Activated CD4-positive, alpha-beta T cell treated with anti-CD3 and anti-CD28 coated beads, Interleukin-10, Interleukin-2, amounts not matched to agents 100 ng/mL and 50 ng/mL, durations not matched to agents 16 hours and 8 hours (primary cell): ENCODE measurements around the gene SMARCAL1.
"Not testable (repeated sequence)": the region's sequence is repeated elsewhere in the genome, so short reads cannot be mapped to it uniquely, and the experiment has no call there.

ENCODE experiments used
- DNase-seq: peaks from one replicate; pipeline ENCODE4 v3.0.0-alpha.2; 2020

SMARCAL1 gene

DNA sequence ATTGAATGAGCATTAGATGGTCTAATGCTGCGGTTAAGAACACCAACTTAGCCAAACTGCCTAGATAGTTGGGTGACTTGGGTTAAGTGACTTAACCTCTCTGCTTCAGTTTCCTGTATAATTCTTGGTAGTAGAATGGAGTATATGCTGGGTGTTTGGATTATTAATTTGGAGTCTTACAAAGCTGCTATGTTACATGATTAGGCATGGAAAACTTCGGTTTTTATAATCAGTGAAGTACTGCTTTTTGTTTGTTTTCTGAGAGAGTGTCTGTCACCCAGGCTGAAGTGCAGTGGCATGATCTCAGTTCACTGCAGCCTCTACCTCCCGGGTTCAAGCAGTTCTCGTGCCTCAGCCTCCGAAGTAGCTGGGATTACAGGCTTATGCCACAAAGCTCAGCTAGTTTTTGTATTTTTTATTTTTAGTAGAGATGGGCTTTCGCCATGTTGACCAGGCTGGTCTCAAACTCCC is 90.9 kb downstream of the SMARCAL1 start:
- DNase-seq: no peak

DNA sequence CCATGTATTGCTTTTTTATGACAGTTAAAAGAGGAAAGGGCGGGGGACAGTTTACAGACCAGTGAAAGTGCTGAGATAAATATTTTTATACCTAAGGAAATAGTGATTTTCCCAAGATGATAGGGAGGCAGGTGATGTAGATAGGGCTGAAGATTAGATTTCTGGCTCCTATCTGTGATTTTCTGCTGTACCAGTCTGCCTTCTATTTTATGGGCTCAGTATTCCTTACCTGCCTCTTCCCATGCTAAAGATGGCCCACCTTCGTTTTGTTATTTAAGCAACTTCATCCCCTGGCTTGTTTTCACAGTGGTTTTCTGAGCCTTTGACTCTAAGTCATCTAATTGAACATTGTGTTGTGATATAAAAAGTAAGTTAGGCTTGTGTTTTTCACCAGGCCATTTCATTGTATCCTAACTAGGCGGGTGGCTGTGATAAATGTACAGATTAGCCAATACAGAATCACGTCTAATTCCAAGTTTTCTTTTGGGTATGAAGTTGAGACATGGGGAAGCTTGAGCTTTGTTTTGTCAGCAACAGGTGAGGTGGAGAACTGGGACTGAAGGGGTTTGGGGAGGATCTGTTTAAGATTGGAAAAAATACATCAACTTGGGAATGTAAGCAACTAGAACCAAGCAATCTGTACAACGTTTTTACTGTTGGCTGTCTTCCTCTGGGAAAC is 91.6 kb downstream of the SMARCAL1 start:
- no peak for DNase-seq

DNA sequence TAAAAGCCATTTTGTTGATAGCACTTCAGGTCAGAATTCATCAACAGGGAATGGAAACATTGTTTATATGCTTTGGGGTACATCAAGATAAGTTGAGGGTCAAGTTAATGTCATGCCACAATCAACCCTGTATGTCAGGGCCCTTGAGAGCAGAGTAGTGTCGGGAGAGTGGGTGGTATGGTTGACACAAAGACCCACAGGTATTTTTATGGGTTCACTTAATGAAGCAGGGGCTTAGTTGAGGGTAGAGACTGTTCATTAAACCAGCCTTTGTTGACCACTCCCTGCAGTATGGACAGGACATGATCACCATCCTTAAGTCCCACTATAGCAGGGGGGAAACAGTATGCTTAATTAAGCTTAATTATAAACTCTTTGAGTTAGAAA is 92.1 kb downstream of the SMARCAL1 start:
- DNase-seq: no peak

- DNase-seq: no peak
These were observed 93.1 kb downstream of the SMARCAL1 start for GRCh38 chr2:216505133-216506106.

DNA sequence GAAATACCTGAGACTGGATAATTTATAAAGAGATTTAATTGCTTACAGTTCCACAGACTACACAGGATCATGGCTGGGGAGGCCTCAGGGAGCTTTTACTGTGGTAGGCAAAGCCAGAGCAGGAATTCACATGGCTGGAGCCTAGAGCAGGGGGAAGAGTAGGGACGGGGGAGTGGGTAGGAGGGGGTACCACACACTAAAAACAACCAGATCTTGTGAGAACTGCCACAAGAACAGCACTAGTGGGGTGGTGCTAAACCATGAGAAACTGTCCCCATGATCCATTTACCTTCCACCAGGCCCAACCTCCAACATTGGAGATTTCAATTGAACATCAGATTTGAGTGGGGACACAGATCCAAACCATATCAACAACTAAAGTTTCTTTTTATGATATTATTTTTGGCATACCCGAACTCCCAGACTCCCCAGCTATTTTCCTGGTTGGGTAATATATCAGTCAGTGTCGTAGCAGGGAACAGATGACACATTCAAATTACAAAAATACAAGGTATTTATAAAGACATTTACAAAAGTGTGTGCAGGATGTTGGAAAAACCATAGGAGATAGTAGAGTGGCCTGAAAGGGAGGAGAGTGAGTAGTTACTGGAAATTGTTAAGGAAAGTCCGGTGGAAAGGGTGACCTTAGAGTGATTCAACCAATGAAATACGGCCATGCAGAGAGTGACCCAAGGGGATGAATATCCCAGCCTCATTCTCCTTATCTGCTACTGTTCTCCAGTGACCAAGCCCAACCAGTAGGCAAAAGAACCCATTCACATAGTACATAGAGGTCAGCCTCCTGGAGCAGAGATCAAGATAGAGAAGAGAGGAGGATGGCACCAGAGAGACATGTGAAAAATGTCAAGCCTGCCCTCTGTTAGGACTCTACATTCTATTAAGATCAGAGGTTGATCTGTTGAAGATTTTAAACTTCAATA is 95.2 kb downstream of the SMARCAL1 start:
- DNase-seq: no peak

GRCh38 chr2:216508229-216508628 is 95.9 kb downstream of the SMARCAL1 start:
- no peak for DNase-seq

DNA sequence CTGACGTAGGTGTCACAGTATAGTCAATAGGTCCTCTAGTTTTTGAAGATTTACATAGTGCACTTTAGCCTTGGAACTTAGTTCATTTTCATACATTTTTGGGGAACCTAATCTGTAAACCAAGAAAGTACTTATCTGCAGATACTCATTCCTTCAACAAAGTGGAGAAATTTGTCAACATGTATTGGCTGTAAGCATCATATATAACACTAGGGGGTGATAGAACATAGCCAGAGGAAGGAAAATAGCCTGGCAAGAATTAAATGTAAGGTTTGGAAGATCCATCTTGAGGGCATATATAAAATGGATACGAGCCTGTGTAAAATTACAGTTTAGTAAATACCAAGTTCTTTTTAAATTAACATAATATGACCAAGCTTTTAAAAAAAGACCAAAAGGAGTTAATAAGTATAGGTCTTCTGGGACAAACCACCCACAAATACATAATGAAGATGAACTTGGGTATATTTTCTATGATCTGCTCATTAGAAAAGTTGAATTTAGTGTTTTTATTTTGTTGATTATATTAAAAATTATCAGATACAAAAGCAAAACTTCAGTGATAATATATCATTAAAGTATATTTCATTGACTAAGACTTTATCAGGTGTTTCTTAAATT is 104.6 kb downstream of the SMARCAL1 start:
- no peak for DNase-seq

GRCh38 chr2:216517447-216518225 is 105.4 kb downstream of the SMARCAL1 start:
- no peak for DNase-seq

- DNase-seq: not testable (repeated sequence)
These were observed 106.4 kb downstream of the SMARCAL1 start for GRCh38 chr2:216518566-216519119.

GRCh38 chr2:216519154-216519762 is 107.0 kb downstream of the SMARCAL1 start:
- DNase-seq: peak; percentile 68

GRCh38 chr2:216520112-216520511 is 107.8 kb downstream of the SMARCAL1 start:
- no peak for DNase-seq

DNA sequence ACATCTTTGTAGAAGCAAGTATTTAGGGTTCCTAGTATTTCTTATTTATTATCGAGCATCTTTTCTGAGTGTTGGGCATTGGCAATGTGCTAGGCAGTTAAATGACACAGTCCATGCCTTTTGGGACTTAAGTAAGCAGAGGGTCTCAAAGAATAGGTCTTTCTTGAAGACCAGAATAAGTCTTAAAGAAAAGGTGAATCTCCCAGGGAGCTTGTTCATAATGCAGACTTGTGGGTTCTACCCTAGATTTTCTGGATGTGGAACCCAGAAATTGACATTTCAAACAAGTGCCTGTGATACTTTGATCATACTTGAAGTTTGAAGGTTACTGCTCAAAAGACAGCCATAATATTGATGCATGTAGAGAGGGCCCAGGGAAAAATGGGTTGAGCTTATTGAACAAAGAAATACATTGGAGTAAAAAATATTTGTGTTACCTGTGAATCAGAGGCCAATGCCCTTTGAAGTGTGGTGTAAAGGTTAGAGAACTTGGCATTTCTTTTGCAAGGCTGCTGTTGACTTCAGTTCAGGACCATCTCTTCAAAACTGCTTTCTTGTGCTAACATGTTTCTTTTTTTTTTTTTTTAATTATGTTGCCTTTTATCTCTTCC is 110.7 kb downstream of the SMARCAL1 start:
- DNase-seq: no peak

DNA sequence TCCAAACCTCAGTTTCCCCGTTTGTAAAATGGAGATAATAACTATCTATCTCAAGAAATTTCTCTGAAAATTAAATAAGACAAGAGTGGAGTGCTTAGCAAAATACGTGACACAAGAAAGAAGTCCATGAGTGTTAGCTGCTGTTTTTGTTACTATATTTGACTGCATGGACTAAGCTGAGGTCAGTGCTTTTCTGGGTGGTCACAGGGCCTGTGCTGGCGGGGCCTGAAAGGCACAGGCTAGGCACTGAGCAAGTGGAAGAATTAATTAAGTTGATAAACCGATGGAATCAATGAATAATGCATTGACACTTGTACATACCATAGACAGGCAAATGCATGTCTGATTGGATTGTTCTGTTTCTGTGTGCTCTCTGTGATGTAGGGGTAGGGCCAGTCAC is 113.7 kb downstream of the SMARCAL1 start:
- DNase-seq: no peak

- no peak for DNase-seq
These were observed 114.7 kb downstream of the SMARCAL1 start for GRCh38 chr2:216526939-216527338.

DNA sequence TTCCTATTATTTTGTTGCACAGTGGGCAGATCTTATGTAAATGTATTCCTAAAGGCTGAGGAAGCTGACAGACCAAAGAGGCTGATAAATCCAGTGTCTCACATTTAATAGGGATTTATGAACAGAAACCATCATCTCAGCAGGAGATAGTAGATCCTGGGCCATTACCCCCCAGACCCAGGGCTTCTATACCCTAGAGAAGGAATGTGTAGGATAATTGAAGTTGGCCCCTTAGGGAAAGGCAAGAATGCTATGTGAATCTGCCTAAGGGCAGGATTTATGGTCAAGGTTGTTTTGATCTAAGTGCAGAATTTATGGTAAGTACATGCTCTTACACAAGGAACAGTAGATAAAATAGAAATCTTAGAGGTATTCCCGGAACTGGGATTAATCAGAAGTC is 115.3 kb downstream of the SMARCAL1 start:
- no peak for DNase-seq

- no peak for DNase-seq
These were observed 120.3 kb downstream of the SMARCAL1 start for GRCh38 chr2:216532562-216532961.
